ENCODE data around the gene ABHD6.
A peak's percentile ranks its signal among the peaks of the same experiment; 100 is the strongest.

Gene ABHD6

GRCh38 chr3:58237238-58237940 is at the start of gene ABHD6:
TSS of gene ABHD6 (plus strand) at chr3:58237792. CDS start at chr3:58256587, 18,795 bp downstream.
- peaks cover 30% of the 10 kb centered on the region for H3K4me1 ChIP-seq (ENCODE audit: insufficient read depth, low read length)
- H3K36me3 ChIP-seq (ENCODE audit: insufficient read depth, low read length) = no peaks in the 10 kb centered on the region
- peak within 1 kb of the TSS; percentile 90 for H3K9ac ChIP-seq (ENCODE audit: low read length)
- no peaks in the 10 kb centered on the region for H3K9me3 ChIP-seq (ENCODE audit: low read length)
- H3K4me3 ChIP-seq (ENCODE audit: low read depth in 1 of 2, low read length in 2 of 2) = peak within 1 kb of the TSS; percentile 70 to 91
- H3K27ac ChIP-seq (ENCODE audit: low read depth, low read length) = peak within 1 kb of the TSS; percentile 95
- H3K27me3 ChIP-seq (ENCODE audit: control insufficient read depth in 1 of 2, insufficient read depth in 2 of 2, low read length in 2 of 2) = no peaks in the 10 kb centered on the region

- Histone ChIP-seq H3K27me3 (ENCODE audit: control insufficient read depth in 1 of 2, insufficient read depth in 2 of 2, low read length in 2 of 2) (no peaks in the 10 kb centered on the region), H3K9ac (ENCODE audit: low read length) (no peak overlapping the region), H3K4me1 (ENCODE audit: insufficient read depth, low read length) (no peaks in the 10 kb centered on the region), H3K27ac (ENCODE audit: low read depth, low read length) (no peak overlapping the region), H3K9me3 (ENCODE audit: low read length) (no peaks in the 10 kb centered on the region), H3K4me3 (ENCODE audit: low read depth in 1 of 2, low read length in 2 of 2) (no peak overlapping the region), H3K36me3 (ENCODE audit: insufficient read depth, low read length) (no peaks in the 10 kb centered on the region)
Measured at GRCh38 chr3:58188173-58188564, 49.4 kb upstream of the ABHD6 start.

- no peaks in the 10 kb centered on the region for H3K4me1 ChIP-seq (ENCODE audit: insufficient read depth, low read length)
- no peaks in the 10 kb centered on the region for H3K27me3 ChIP-seq (ENCODE audit: control insufficient read depth in 1 of 2, insufficient read depth in 2 of 2, low read length in 2 of 2)
- H3K9me3 ChIP-seq (ENCODE audit: low read length) = no peaks in the 10 kb centered on the region
- no peaks in the 10 kb centered on the region for H3K36me3 ChIP-seq (ENCODE audit: insufficient read depth, low read length)
- no peak overlapping the region for H3K9ac ChIP-seq (ENCODE audit: low read length)
- no peak overlapping the region for H3K4me3 ChIP-seq (ENCODE audit: low read depth in 1 of 2, low read length in 2 of 2)
- no peak overlapping the region for H3K27ac ChIP-seq (ENCODE audit: low read depth, low read length)
Measured at GRCh38 chr3:58188921-58189451, 48.6 kb upstream of the ABHD6 start.

GRCh38 chr3:58189691-58190090 is 47.9 kb upstream of the ABHD6 start:
- H3K9me3 ChIP-seq (ENCODE audit: low read length) = no peaks in the 10 kb centered on the region
- H3K27ac ChIP-seq (ENCODE audit: low read depth, low read length) = no peak overlapping the region
- no peaks in the 10 kb centered on the region for H3K4me1 ChIP-seq (ENCODE audit: insufficient read depth, low read length)
- no peak overlapping the region for H3K4me3 ChIP-seq (ENCODE audit: low read depth in 1 of 2, low read length in 2 of 2)
- no peak overlapping the region for H3K9ac ChIP-seq (ENCODE audit: low read length)
- no peaks in the 10 kb centered on the region for H3K36me3 ChIP-seq (ENCODE audit: insufficient read depth, low read length)
- no peaks in the 10 kb centered on the region for H3K27me3 ChIP-seq (ENCODE audit: control insufficient read depth in 1 of 2, insufficient read depth in 2 of 2, low read length in 2 of 2)

GRCh38 chr3:58190291-58190690 is 47.3 kb upstream of the ABHD6 start:
- Histone ChIP-seq H3K27me3 (ENCODE audit: control insufficient read depth in 1 of 2, insufficient read depth in 2 of 2, low read length in 2 of 2) (no peaks in the 10 kb centered on the region), H3K4me3 (ENCODE audit: low read depth in 1 of 2, low read length in 2 of 2) (no peak overlapping the region), H3K36me3 (ENCODE audit: insufficient read depth, low read length) (no peaks in the 10 kb centered on the region), H3K27ac (ENCODE audit: low read depth, low read length) (no peak overlapping the region), H3K9ac (ENCODE audit: low read length) (no peak overlapping the region), H3K4me1 (ENCODE audit: insufficient read depth, low read length) (no peaks in the 10 kb centered on the region), H3K9me3 (ENCODE audit: low read length) (no peaks in the 10 kb centered on the region)

- Histone ChIP-seq H3K4me3 (ENCODE audit: low read depth in 1 of 2, low read length in 2 of 2) (no peak overlapping the region), H3K36me3 (ENCODE audit: insufficient read depth, low read length) (no peaks in the 10 kb centered on the region), H3K27ac (ENCODE audit: low read depth, low read length) (no peak overlapping the region), H3K9me3 (ENCODE audit: low read length) (no peaks in the 10 kb centered on the region), H3K27me3 (ENCODE audit: control insufficient read depth in 1 of 2, insufficient read depth in 2 of 2, low read length in 2 of 2) (no peaks in the 10 kb centered on the region), H3K9ac (ENCODE audit: low read length) (no peak overlapping the region), H3K4me1 (ENCODE audit: insufficient read depth, low read length) (no peaks in the 10 kb centered on the region)
Measured at GRCh38 chr3:58190882-58191281, 46.7 kb upstream of the ABHD6 start.

- Histone ChIP-seq H3K4me3 (ENCODE audit: low read depth in 1 of 2, low read length in 2 of 2) (no peak overlapping the region), H3K27me3 (ENCODE audit: control insufficient read depth in 1 of 2, insufficient read depth in 2 of 2, low read length in 2 of 2) (no peaks in the 10 kb centered on the region), H3K9me3 (ENCODE audit: low read length) (no peaks in the 10 kb centered on the region), H3K27ac (ENCODE audit: low read depth, low read length) (no peak overlapping the region), H3K36me3 (ENCODE audit: insufficient read depth, low read length) (no peaks in the 10 kb centered on the region), H3K4me1 (ENCODE audit: insufficient read depth, low read length) (no peaks in the 10 kb centered on the region), H3K9ac (ENCODE audit: low read length) (no peak overlapping the region)
Measured at GRCh38 chr3:58191361-58191991, 46.1 kb upstream of the ABHD6 start.

- H3K27ac ChIP-seq (ENCODE audit: low read depth, low read length) = no peak overlapping the region
- no peak overlapping the region for H3K9ac ChIP-seq (ENCODE audit: low read length)
- H3K4me3 ChIP-seq (ENCODE audit: low read depth in 1 of 2, low read length in 2 of 2) = no peak overlapping the region
- no peaks in the 10 kb centered on the region for H3K27me3 ChIP-seq (ENCODE audit: control insufficient read depth in 1 of 2, insufficient read depth in 2 of 2, low read length in 2 of 2)
- H3K4me1 ChIP-seq (ENCODE audit: insufficient read depth, low read length) = no peaks in the 10 kb centered on the region
- H3K36me3 ChIP-seq (ENCODE audit: insufficient read depth, low read length) = no peaks in the 10 kb centered on the region
- no peaks in the 10 kb centered on the region for H3K9me3 ChIP-seq (ENCODE audit: low read length)
Measured at GRCh38 chr3:58192069-58192468, 45.5 kb upstream of the ABHD6 start.

GRCh38 chr3:58193682-58194407 is 43.7 kb upstream of the ABHD6 start:
- no peaks in the 10 kb centered on the region for H3K9me3 ChIP-seq (ENCODE audit: low read length)
- H3K4me3 ChIP-seq (ENCODE audit: low read depth in 1 of 2, low read length in 2 of 2) = no peak overlapping the region
- H3K4me1 ChIP-seq (ENCODE audit: insufficient read depth, low read length) = no peaks in the 10 kb centered on the region
- H3K36me3 ChIP-seq (ENCODE audit: insufficient read depth, low read length) = no peaks in the 10 kb centered on the region
- H3K27me3 ChIP-seq (ENCODE audit: control insufficient read depth in 1 of 2, insufficient read depth in 2 of 2, low read length in 2 of 2) = no peaks in the 10 kb centered on the region
- H3K9ac ChIP-seq (ENCODE audit: low read length) = no peak overlapping the region
- H3K27ac ChIP-seq (ENCODE audit: low read depth, low read length) = no peak overlapping the region

- Histone ChIP-seq H3K4me3 (ENCODE audit: low read depth in 1 of 2, low read length in 2 of 2) (no peak overlapping the region), H3K4me1 (ENCODE audit: insufficient read depth, low read length) (no peaks in the 10 kb centered on the region), H3K27ac (ENCODE audit: low read depth, low read length) (no peak overlapping the region), H3K9me3 (ENCODE audit: low read length) (no peaks in the 10 kb centered on the region), H3K9ac (ENCODE audit: low read length) (no peak overlapping the region), H3K27me3 (ENCODE audit: control insufficient read depth in 1 of 2, insufficient read depth in 2 of 2, low read length in 2 of 2) (no peaks in the 10 kb centered on the region), H3K36me3 (ENCODE audit: insufficient read depth, low read length) (no peaks in the 10 kb centered on the region)
Measured at GRCh38 chr3:58197588-58197987, 40.0 kb upstream of the ABHD6 start.

- Histone ChIP-seq H3K4me1 (ENCODE audit: insufficient read depth, low read length) (no peaks in the 10 kb centered on the region), H3K9ac (ENCODE audit: low read length) (no peak overlapping the region), H3K4me3 (ENCODE audit: low read depth in 1 of 2, low read length in 2 of 2) (no peak overlapping the region), H3K27ac (ENCODE audit: low read depth, low read length) (no peak overlapping the region), H3K27me3 (ENCODE audit: control insufficient read depth in 1 of 2, insufficient read depth in 2 of 2, low read length in 2 of 2) (no peaks in the 10 kb centered on the region), H3K36me3 (ENCODE audit: insufficient read depth, low read length) (no peaks in the 10 kb centered on the region), H3K9me3 (ENCODE audit: low read length) (no peaks in the 10 kb centered on the region)
Measured at GRCh38 chr3:58198362-58198761, 39.2 kb upstream of the ABHD6 start.
